NCI-H128 (cell line): Measurements from ENCODE around the gene C1orf198.

Experiments
- DNase-seq: peaks from one replicate; lab custom pipeline; 2025; ENCODE audit not compliant: unreplicated experiment; lab: John Stamatoyannopoulos, UW

Gene C1orf198

DNA sequence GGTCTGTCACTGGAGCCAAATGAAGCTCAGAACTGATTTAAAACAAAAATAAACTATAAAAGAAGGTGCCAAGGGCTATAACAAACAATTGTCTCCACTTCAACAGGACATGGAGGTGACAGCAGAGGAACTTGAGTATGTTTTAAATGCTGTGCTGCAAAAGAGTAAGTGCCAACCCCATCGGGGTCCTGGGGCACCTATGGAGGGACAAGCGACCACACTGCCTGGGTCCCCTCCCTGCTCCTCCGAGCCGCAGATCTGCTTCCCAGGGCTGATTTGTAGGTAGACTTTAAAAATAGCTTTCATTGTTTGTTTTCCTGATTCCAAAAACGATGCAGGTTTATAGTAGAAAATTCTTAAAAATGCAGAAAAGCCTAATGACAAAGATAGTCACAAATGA is 78.3 kb downstream of the C1orf198 start:
- no peak for DNase-seq

DNA sequence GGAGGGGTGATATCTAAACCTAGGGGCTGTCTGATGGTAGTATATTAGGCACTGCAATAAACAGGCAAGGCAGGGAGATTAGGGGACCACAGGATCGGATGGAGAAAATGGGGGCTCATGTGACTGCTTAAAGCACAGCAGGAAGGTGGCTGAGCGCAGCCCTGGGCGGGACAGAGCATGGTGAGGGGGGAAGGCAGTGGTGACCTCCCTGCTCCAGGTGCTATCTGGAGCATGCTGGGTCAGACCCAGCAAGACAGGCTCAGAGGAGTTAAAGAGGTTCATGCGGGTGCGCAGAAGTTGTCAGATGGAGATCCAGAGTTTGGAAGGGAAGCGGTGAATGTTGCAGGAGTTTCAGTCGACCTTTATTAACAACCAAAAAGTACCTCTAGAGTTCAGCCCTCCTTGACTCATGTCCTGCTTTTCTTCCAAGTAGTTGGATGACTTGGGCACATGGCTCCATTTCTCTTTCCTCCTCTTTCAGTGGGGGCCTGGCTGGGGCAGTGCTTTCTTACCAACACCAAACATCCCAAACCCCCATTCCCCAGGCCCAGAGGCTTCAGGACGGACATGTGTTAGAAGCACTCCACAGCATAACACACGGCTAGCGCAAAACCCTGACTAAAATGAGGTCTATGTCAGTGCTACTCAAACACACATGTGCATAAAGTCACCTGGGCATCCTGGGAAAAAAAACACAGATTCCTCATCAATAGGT is 79.6 kb downstream of the C1orf198 start:
- DNase-seq = no peak

DNA sequence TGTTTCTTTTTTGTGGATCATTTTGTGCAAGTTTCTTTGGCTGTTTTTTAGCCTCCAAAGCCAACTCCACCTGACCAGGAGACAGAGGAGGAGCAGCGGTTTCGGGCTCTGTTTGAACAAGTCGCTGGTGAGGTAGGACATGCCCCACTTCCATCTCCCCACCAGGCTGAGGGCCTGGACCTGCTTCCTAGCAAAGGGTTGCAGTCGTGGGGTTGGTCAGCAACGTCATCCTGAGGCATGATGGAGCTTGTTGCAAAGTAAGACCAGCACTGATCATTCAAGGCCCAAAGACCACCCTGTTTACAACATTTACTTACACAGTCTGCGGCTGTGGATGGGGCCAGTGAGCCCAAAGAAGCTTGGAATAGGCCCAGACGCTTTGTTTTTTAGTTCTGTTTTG is 80.8 kb downstream of the C1orf198 start:
- DNase-seq = no peak
